Testis (tissue), 2 donors: Measurements from ENCODE around the gene CDH23.

ENCODE experiments used
- CTCF ChIP-seq, 3 experiments: fragments of 450-650 bp in 2 of 3; fragments of 200-600 bp in 1 of 3; sonication (generic) in 1 of 3; IDR thresholded peaks; one replicate each; pipeline ENCODE4 v1.5.1; 2016 to 2019; ENCODE audit warnings: antibody characterized with exemption in 3 of 3, mild to moderate bottlenecking in 2 of 3, moderate library complexity in 1 of 3
- POLR2A ChIP-seq: fragments of 450-650 bp; IDR thresholded peaks from one replicate; pipeline ENCODE4 v1.6.1; 2017; ENCODE audit warnings: antibody characterized with exemption, mild to moderate bottlenecking, moderate library complexity

- TF ChIP-seq POLR2A (no peak), CTCF (IDR thresholded peaks at IDR 0.05) (no peak)
Observed at GRCh38 chr10:71850021-71850742, 453.5 kb downstream of the CDH23 start.
